K562 (cell line): ENCODE data around the gene EFNA1. TPM values are rescaled to one million over a fixed set of nuclear protein-coding genes. Genes with fewer than 3 reads are reported as not detected.

ENCODE experiments used
- BRF2 ChIP-seq: IDR thresholded peaks from 3 replicates; pipeline ENCODE4 v1.6.1; 2011; ENCODE audit warnings: borderline replicate concordance, mild to moderate bottlenecking; ENCODE audit not compliant: insufficient read length, insufficient read depth
- DEAF1 ChIP-seq: fragments of 450-650 bp; formaldehyde crosslinking; IDR thresholded peaks from 2 replicates; pipeline ENCODE4 v1.4.0; 2020; ENCODE audit warnings: mild to moderate bottlenecking, moderate library complexity
- JUND ChIP-seq, 2 experiments: IDR thresholded peaks; 2 replicates in 1 of 2; 3 replicates in 1 of 2; pipeline ENCODE4 v1.6.1; 2011; ENCODE audit warnings: borderline replicate concordance in 2 of 2, low read depth in 2 of 2, low read length in 2 of 2, improper control_type of control experiment in 1 of 2, missing biosample characterization in 1 of 2, missing genetic modification characterization in 1 of 2, missing genetic modification reagents in 1 of 2
- KLF13 ChIP-seq: fragments of 450-650 bp; IDR thresholded peaks from 2 replicates; pipeline ENCODE4 v1.6.1; 2016; ENCODE audit warnings: missing genetic modification characterization, low read depth, mild to moderate bottlenecking, missing compliant biosample characterization, moderate library complexity, borderline replicate concordance
- MAZ ChIP-seq, 2 experiments: fragments of 450-650 bp in 1 of 2; sonication (generic) in 1 of 2; formaldehyde crosslinking; IDR thresholded peaks in 1 of 2; conservative IDR thresholded peaks in 1 of 2; 2 replicates each; pipeline versions ENCODE4 v1.4.0 to v1.5.0; 2020; ENCODE audit warnings: mild to moderate bottlenecking in 1 of 2, missing genetic modification reagents in 1 of 2
- NR2C1 ChIP-seq, 2 experiments: fragments of 450-650 bp; IDR thresholded peaks; 2 replicates each; pipeline ENCODE4 v1.6.1; 2017; ENCODE audit warnings: mild to moderate bottlenecking in 2 of 2, antibody characterized with exemption in 1 of 2, inconsistent platforms in 1 of 2, missing compliant biosample characterization in 1 of 2, missing genetic modification characterization in 1 of 2
- NRF1 ChIP-seq, 2 experiments: fragments of 450-650 bp; IDR thresholded peaks in 1 of 2; conservative IDR thresholded peaks in 1 of 2; 2 replicates each; pipeline ENCODE4 v1.6.1; 2014; ENCODE audit warnings: mild to moderate bottlenecking in 2 of 2
- PHB2 ChIP-seq: fragments of 450-650 bp; IDR thresholded peaks from 2 replicates; pipeline ENCODE4 v1.6.1; 2017; ENCODE audit warnings: low read depth
- RBBP5 ChIP-seq: fragments of 200-600 bp; sonication (generic); IDR thresholded peaks from 2 replicates; pipeline ENCODE4 v1.6.1; 2012; ENCODE audit warnings: borderline replicate concordance, mild to moderate bottlenecking, low read length, control low read depth, inconsistent platforms; ENCODE audit not compliant: insufficient read depth, poor library complexity, severe bottlenecking
- RBM15 ChIP-seq: fragments of 200-400 bp; formaldehyde crosslinking; IDR thresholded peaks from 2 replicates; pipeline ENCODE4 v1.6.1; 2018; ENCODE audit warnings: mild to moderate bottlenecking, low read length, moderate library complexity; ENCODE audit not compliant: insufficient read depth
- SMARCB1 ChIP-seq: IDR thresholded peaks from 2 replicates; pipeline ENCODE4 v1.6.1; 2011; ENCODE audit warnings: improper control_type of control experiment, low read depth; ENCODE audit not compliant: insufficient read length
- SRSF7 ChIP-seq: fragments of 200-400 bp; formaldehyde crosslinking; optimal IDR thresholded peaks from 2 replicates; pipeline ENCODE3; 2017; ENCODE audit warnings: mild to moderate bottlenecking, low read depth, low read length
- TOE1 ChIP-seq, 2 experiments: fragments of 450-650 bp in 1 of 2; sonication (generic) in 1 of 2; formaldehyde crosslinking in 1 of 2; IDR thresholded peaks; 2 replicates each; pipeline versions ENCODE4 v1.7.1 to v1.8.0; 2016 to 2022; ENCODE audit warnings: borderline replicate concordance in 2 of 2, mild to moderate bottlenecking in 2 of 2, antibody characterized with exemption in 1 of 2, inconsistent platforms in 1 of 2, low read depth in 1 of 2, missing genetic modification reagents in 1 of 2, moderate library complexity in 1 of 2
- U2AF2 ChIP-seq: fragments of 200-400 bp; formaldehyde crosslinking; optimal IDR thresholded peaks from 2 replicates; pipeline ENCODE3; 2017; ENCODE audit warnings: low read depth, mild to moderate bottlenecking, low read length
- ZC3H4 ChIP-seq: sonication (generic); formaldehyde crosslinking; IDR thresholded peaks from 2 replicates; pipeline ENCODE4 v1.9.0; 2021; ENCODE audit warnings: missing genetic modification reagents, borderline replicate concordance
- ZFP36 ChIP-seq: fragments of 150-350 bp; IDR thresholded peaks from 2 replicates; pipeline ENCODE4 v1.6.1; 2018; ENCODE audit warnings: low read length, low read depth; ENCODE audit not compliant: partially characterized antibody
- ZNF232 ChIP-seq: sonication (generic); formaldehyde crosslinking; IDR thresholded peaks from 2 replicates; pipeline ENCODE4 v1.8.0; 2022; ENCODE audit warnings: mild to moderate bottlenecking, missing genetic modification reagents
- ZNF592 ChIP-seq: fragments of 450-650 bp; IDR thresholded peaks from 2 replicates; pipeline ENCODE4 v1.6.1; 2017; ENCODE audit warnings: antibody characterized with exemption, mild to moderate bottlenecking
- polyA plus RNA-seq, 8 experiments: library from polyadenylated mRNA; depleted of rRNA in 4 of 8; stranded (reverse) in 5 of 8; unstranded in 3 of 8; fragments of >200 nt; fragmentation: Nextera tagmentation in 2 of 8; fragmentation: Illumina TruSeq in 1 of 8; extraction: Ambion mirVana in 2 of 8; extraction: Trizol in 1 of 8; gene quantifications; 2 replicates each; pipeline versions ENCODE4 v1.2.1 to v1.2.3, GENCODE V29; 2011 to 2014; ENCODE audit warnings: inconsistent platforms in 1 of 8, missing spikeins in 1 of 8
- total RNA-seq, 7 experiments: library from RNA; depleted of rRNA in 6 of 7; stranded (reverse); fragments of >200 nt in 6 of 7; fragmentation: Illumina TruSeq in 2 of 7; extraction: Trizol in 2 of 7; gene quantifications; 2 replicates each; pipeline versions ENCODE4 v1.2.1 to v1.2.3, GENCODE V29; 2011 to 2021; ENCODE audit warnings: low replicate concordance in 1 of 7

EFNA1 gene
- total and polyA plus RNA-seq, 9 of the 15 experiments (the other 6 are each of a cell fraction or from before 2014, with no cell fraction given): 2.1 to 9.3 (median 3.0) TPM

GRCh38 chr1:155120253-155120652, 7.4 kb upstream of the EFNA1 start (continued):
- TF ChIP-seq ZNF592 (no peak), NRF1 (conservative IDR thresholded peaks at IDR 0.05 in 1 of 2, IDR thresholded peaks at IDR 0.05 in 1 of 2) (no peak), MAZ (CRISPR knock-in tag; conservative IDR thresholded peaks at IDR 0.05 in 1 of 2, IDR thresholded peaks at IDR 0.05 in 1 of 2) (peak in 1 of 2 experiments; percentile 13; a peak in 1 of 4 replicates), DEAF1 (no peak), NR2C1 (IDR thresholded peaks at IDR 0.05) (no peak), NR2C1 (tag; IDR thresholded peaks at IDR 0.05) (no peak), RBM15 (no peak), PHB2 (no peak), U2AF2 (no peak), ZFP36 (peak; percentile 6), TOE1 (IDR thresholded peaks at IDR 0.05; ENCODE audit: borderline replicate concordance) (no peak), TOE1 (CRISPR knock-in tag; IDR thresholded peaks at IDR 0.05; ENCODE audit: borderline replicate concordance, low read depth) (no peak), SRSF7 (no peak), SMARCB1 (no peak), ZNF232 (CRISPR knock-in tag) (no peak), ZC3H4 (CRISPR knock-in tag) (no peak), RBBP5 (no peak), KLF13 (tag) (no peak), BRF2 (no peak), JUND (IDR thresholded peaks at IDR 0.05; ENCODE audit: borderline replicate concordance, low read depth, low read length) (no peak), JUND (tag; IDR thresholded peaks at IDR 0.05; ENCODE audit: borderline replicate concordance, low read depth, low read length) (peak; percentile 10; the same call in 1 of the 3 replicates)
